ENCODE results near the gene RAD51AP2.

The RAD51AP2 gene

GRCh38 chr2:17557596-17557995 is 39.4 kb upstream of the RAD51AP2 start:
- Histone ChIP-seq H3K4me2 (ENCODE audit: low read depth, low read length, poor library complexity, severe bottlenecking) (no peak overlapping the region), H3K36me3 (ENCODE audit: insufficient read depth, low read length) (no peaks in the 10 kb centered on the region), H3K9ac (ENCODE audit: low read depth, low read length, poor library complexity, severe bottlenecking) (no peak overlapping the region), H3K27me3 (ENCODE audit: insufficient read depth, low read length, poor library complexity, severe bottlenecking) (no peaks in the 10 kb centered on the region), H3K9me2 (replicated peaks; ENCODE audit: low read depth, low read length) (no peaks in the 10 kb centered on the region), H2AFZ (ENCODE audit: low read length) (no peak overlapping the region), H3K4me3 (ENCODE audit: low read length, poor library complexity, severe bottlenecking) (no peak overlapping the region), H4K20me1 (ENCODE audit: insufficient read depth, low read length, poor library complexity, severe bottlenecking) (no peaks in the 10 kb centered on the region), H3K79me2 (ENCODE audit: insufficient read depth, low read length) (no peaks in the 10 kb centered on the region), H3K4me1 (ENCODE audit: insufficient read depth, low read length, poor library complexity, severe bottlenecking) (no peaks in the 10 kb centered on the region), H3K9me3 (ENCODE audit: insufficient read depth, low read depth, low read length) (no peaks in the 10 kb centered on the region), H3F3A (ENCODE audit: low read depth) (no peaks in the 10 kb centered on the region)
- TF ChIP-seq CTCF (conservative IDR thresholded peaks at IDR 0.05; ENCODE audit: low read length) (no peak), EZH2phosphoT487 (IDR thresholded peaks at IDR 0.05; ENCODE audit: borderline replicate concordance) (no peak)

- TF ChIP-seq CTCF (conservative IDR thresholded peaks at IDR 0.05; ENCODE audit: low read length): no peak
- no peak for TF ChIP-seq EZH2phosphoT487 (IDR thresholded peaks at IDR 0.05; ENCODE audit: borderline replicate concordance)
- no peaks in the 10 kb centered on the region for H3K79me2 ChIP-seq (ENCODE audit: insufficient read depth, low read length)
- no peaks in the 10 kb centered on the region for H3F3A ChIP-seq (ENCODE audit: low read depth)
- H3K9me2 ChIP-seq (replicated peaks; ENCODE audit: low read depth, low read length): no peaks in the 10 kb centered on the region
- no peaks in the 10 kb centered on the region for H3K4me1 ChIP-seq (ENCODE audit: insufficient read depth, low read length, poor library complexity, severe bottlenecking)
- no peaks in the 10 kb centered on the region for H3K9me3 ChIP-seq (ENCODE audit: insufficient read depth, low read depth, low read length)
- H3K36me3 ChIP-seq (ENCODE audit: insufficient read depth, low read length): no peaks in the 10 kb centered on the region
- H4K20me1 ChIP-seq (ENCODE audit: insufficient read depth, low read length, poor library complexity, severe bottlenecking): no peaks in the 10 kb centered on the region
- no peak overlapping the region for H3K4me3 ChIP-seq (ENCODE audit: low read length, poor library complexity, severe bottlenecking)
- no peak overlapping the region for H2AFZ ChIP-seq (ENCODE audit: low read length)
- H3K4me2 ChIP-seq (ENCODE audit: low read depth, low read length, poor library complexity, severe bottlenecking): no peak overlapping the region
- H3K27me3 ChIP-seq (ENCODE audit: insufficient read depth, low read length, poor library complexity, severe bottlenecking): no peaks in the 10 kb centered on the region
- no peak overlapping the region for H3K9ac ChIP-seq (ENCODE audit: low read depth, low read length, poor library complexity, severe bottlenecking)
These were observed 36.9 kb upstream of the RAD51AP2 start for GRCh38 chr2:17555150-17555549.

- H3K9ac ChIP-seq (ENCODE audit: low read depth, low read length, poor library complexity, severe bottlenecking): no peak overlapping the region
- no peaks in the 10 kb centered on the region for H3K79me2 ChIP-seq (ENCODE audit: insufficient read depth, low read length)
- H3K9me3 ChIP-seq (ENCODE audit: insufficient read depth, low read depth, low read length): no peaks in the 10 kb centered on the region
- no peaks in the 10 kb centered on the region for H4K20me1 ChIP-seq (ENCODE audit: insufficient read depth, low read length, poor library complexity, severe bottlenecking)
- no peak overlapping the region for H3K4me2 ChIP-seq (ENCODE audit: low read depth, low read length, poor library complexity, severe bottlenecking)
- no peaks in the 10 kb centered on the region for H3K27me3 ChIP-seq (ENCODE audit: insufficient read depth, low read length, poor library complexity, severe bottlenecking)
- H2AFZ ChIP-seq (ENCODE audit: low read length): no peak overlapping the region
- no peaks in the 10 kb centered on the region for H3K4me1 ChIP-seq (ENCODE audit: insufficient read depth, low read length, poor library complexity, severe bottlenecking)
- H3K36me3 ChIP-seq (ENCODE audit: insufficient read depth, low read length): no peaks in the 10 kb centered on the region
- no peaks in the 10 kb centered on the region for H3F3A ChIP-seq (ENCODE audit: low read depth)
- no peaks in the 10 kb centered on the region for H3K9me2 ChIP-seq (replicated peaks; ENCODE audit: low read depth, low read length)
- H3K4me3 ChIP-seq (ENCODE audit: low read length, poor library complexity, severe bottlenecking): no peak overlapping the region
- TF ChIP-seq EZH2phosphoT487 (IDR thresholded peaks at IDR 0.05; ENCODE audit: borderline replicate concordance): no peak
- no peak for TF ChIP-seq CTCF (conservative IDR thresholded peaks at IDR 0.05; ENCODE audit: low read length)
These were observed 32.7 kb upstream of the RAD51AP2 start for GRCh38 chr2:17550907-17551306.
